Measurements from ENCODE around the gene LEUTX. TPM values are rescaled to one million over a fixed set of nuclear protein-coding genes. Genes with fewer than 3 reads are reported as not detected.

LEUTX gene
- total and polyA plus RNA-seq, 2 donors (not counting 1 experiment from before 2014, with no cell fraction given), result not detected

- intact Hi-C loops (cut with micrococcal nuclease), result loop anchor here (1.0 kb wide), 1 partner anchor 79 kb away; no protein-coding TSS in a partner anchor
- DNase-seq (peak; percentile 51), ATAC-seq (ENCODE audit: low read depth) (no peak)
- TF ChIP-seq EZH2 (IDR thresholded peaks at IDR 0.05; ENCODE audit: borderline replicate concordance, insufficient read depth, low read depth, low read length, poor library complexity, severe bottlenecking) (no peak), CTCF (IDR thresholded peaks at IDR 0.05) (peak; percentile 66)
- Mint-ChIP-seq H3K4me1 (no peaks in the 10 kb centered on the region), H3K9me3 (ENCODE audit: insufficient read depth) (no peaks in the 10 kb centered on the region), H3K27ac (no peak overlapping the region), H3K27me3 (peaks cover 35% of the 10 kb centered on the region), H3K4me3 (no peak overlapping the region)
- Histone ChIP-seq H3K27ac (ENCODE audit: low read length in 2 of 2) (no peak overlapping the region), H3K9me3 (ENCODE audit: control extremely low read depth in 1 of 3, control insufficient read depth in 2 of 3, insufficient read depth in 1 of 3, low read length in 2 of 3) (peaks cover 0 to 13% (median 7%) of the 10 kb centered on the region in 3 donors), H4K20me1 (ENCODE audit: control insufficient read depth, insufficient read depth, low read length, poor library complexity, severe bottlenecking) (no peaks in the 10 kb centered on the region), H3K9ac (ENCODE audit: low read length) (no peak overlapping the region), H3K4me1 (ENCODE audit: control insufficient read depth in 2 of 2, insufficient read depth in 2 of 2, low read length in 2 of 2) (no peaks in the 10 kb centered on the region), H3K4me3 (ENCODE audit: control extremely low read depth in 1 of 5, extremely low read depth in 1 of 5, insufficient read depth in 1 of 5, low read depth in 2 of 5, low read length in 4 of 5) (no peak overlapping the region), H3K4me2 (replicated peaks; ENCODE audit: low read depth, low read length, poor library complexity, severe bottlenecking) (no peak overlapping the region), H3K79me2 (ENCODE audit: control insufficient read depth, insufficient read depth, low read length) (no peaks in the 10 kb centered on the region), H2AFZ (ENCODE audit: insufficient read depth, low read depth, low read length, poor library complexity, severe bottlenecking) (no peak overlapping the region), H3K27me3 (replicated peaks in 1 of 4; ENCODE audit: control extremely low read depth in 1 of 4, control insufficient read depth in 3 of 4, insufficient read depth in 4 of 4, low read length in 3 of 4) (peaks cover 0 to 7% (median 1%) of the 10 kb centered on the region in 4 experiments), H3K36me3 (replicated peaks in 1 of 2; ENCODE audit: control extremely low read depth in 1 of 2, control insufficient read depth in 1 of 2, extremely low read depth in 1 of 2, insufficient read depth in 2 of 2, low read length in 1 of 2) (no peaks in the 10 kb centered on the region)
- ChIA-PET POLR2A (no interaction called here), CTCF (interaction anchor here (1.0 to 5.1 kb wide), 6 partner anchors 10 to 79 kb away, joined by 4 to 38 read pairs (median 4); partner anchors contain the start of gene FBL)
- 50% methylated on average over 3 of the region's 16 CpGs for WGBS (ENCODE audit: insufficient coverage)
These were observed 13.3 kb upstream of the LEUTX start for GRCh38 chr19:39765091-39766076.

GRCh38 chr19:39768334-39768733, 10.3 kb upstream of the LEUTX start:
- H3K27ac Mint-ChIP-seq, result no peak overlapping the region
- no peak for DNase-seq
- H3K27me3 ChIP-seq (replicated peaks in 1 of 4; ENCODE audit: control extremely low read depth in 1 of 4, control insufficient read depth in 3 of 4, insufficient read depth in 4 of 4, low read length in 3 of 4), result peaks cover 0 to 11% (median 5%) of the 10 kb centered on the region in 4 experiments
- whole genome bisulfite sequencing (ENCODE audit: insufficient coverage), result 93% methylated on average over 8 of the region's 8 CpGs
- no peaks in the 10 kb centered on the region for H4K20me1 ChIP-seq (ENCODE audit: control insufficient read depth, insufficient read depth, low read length, poor library complexity, severe bottlenecking)
- ChIA-PET CTCF (interaction anchor here (0.7 to 5.1 kb wide), 4 partner anchors 75 to 862 kb away, joined by 3 to 38 read pairs (median 4); partner anchors contain the start of gene FBL), POLR2A (no interaction called here)
- no peak overlapping the region for H3K9ac ChIP-seq (ENCODE audit: low read length)
- H3K4me3 Mint-ChIP-seq, result no peak overlapping the region
- ATAC-seq (ENCODE audit: low read depth), result no peak
- H2AFZ ChIP-seq (ENCODE audit: insufficient read depth, low read depth, low read length, poor library complexity, severe bottlenecking), result no peak overlapping the region
- H3K4me1 ChIP-seq (ENCODE audit: control insufficient read depth in 2 of 2, insufficient read depth in 2 of 2, low read length in 2 of 2), result no peaks in the 10 kb centered on the region
- no peaks in the 10 kb centered on the region for H3K36me3 ChIP-seq (replicated peaks in 1 of 2; ENCODE audit: control extremely low read depth in 1 of 2, control insufficient read depth in 1 of 2, extremely low read depth in 1 of 2, insufficient read depth in 2 of 2, low read length in 1 of 2)
- no peak overlapping the region for H3K4me2 ChIP-seq (replicated peaks; ENCODE audit: low read depth, low read length, poor library complexity, severe bottlenecking)
- H3K9me3 Mint-ChIP-seq (ENCODE audit: insufficient read depth), result no peaks in the 10 kb centered on the region
- no peak overlapping the region for H3K27ac ChIP-seq (ENCODE audit: low read length in 2 of 2)
- intact Hi-C loops (cut with micrococcal nuclease), result no loop called here
- H3K27me3 Mint-ChIP-seq, result peaks cover 37% of the 10 kb centered on the region
- peaks cover 0 to 13% (median 7%) of the 10 kb centered on the region in 3 donors for H3K9me3 ChIP-seq (ENCODE audit: control extremely low read depth in 1 of 3, control insufficient read depth in 2 of 3, insufficient read depth in 1 of 3, low read length in 2 of 3)
- no peak overlapping the region for H3K4me3 ChIP-seq (ENCODE audit: control extremely low read depth in 1 of 5, extremely low read depth in 1 of 5, insufficient read depth in 1 of 5, low read depth in 2 of 5, low read length in 4 of 5)
- H3K79me2 ChIP-seq (ENCODE audit: control insufficient read depth, insufficient read depth, low read length), result no peaks in the 10 kb centered on the region
- H3K4me1 Mint-ChIP-seq, result no peaks in the 10 kb centered on the region
- no peak for TF ChIP-seq EZH2 (IDR thresholded peaks at IDR 0.05; ENCODE audit: borderline replicate concordance, insufficient read depth, low read depth, low read length, poor library complexity, severe bottlenecking)
- no peak for TF ChIP-seq CTCF (IDR thresholded peaks at IDR 0.05)

All from B cell (primary cell).